ENCODE results near the gene INPP4A. TPM values are rescaled to one million over a fixed set of nuclear protein-coding genes. Genes with fewer than 3 reads are reported as not detected.

Gene INPP4A
- polyA plus RNA-seq, 2 of the 4 experiments (the other 2 are of a cell fraction) = 9.4 to 16.0 TPM

DNA sequence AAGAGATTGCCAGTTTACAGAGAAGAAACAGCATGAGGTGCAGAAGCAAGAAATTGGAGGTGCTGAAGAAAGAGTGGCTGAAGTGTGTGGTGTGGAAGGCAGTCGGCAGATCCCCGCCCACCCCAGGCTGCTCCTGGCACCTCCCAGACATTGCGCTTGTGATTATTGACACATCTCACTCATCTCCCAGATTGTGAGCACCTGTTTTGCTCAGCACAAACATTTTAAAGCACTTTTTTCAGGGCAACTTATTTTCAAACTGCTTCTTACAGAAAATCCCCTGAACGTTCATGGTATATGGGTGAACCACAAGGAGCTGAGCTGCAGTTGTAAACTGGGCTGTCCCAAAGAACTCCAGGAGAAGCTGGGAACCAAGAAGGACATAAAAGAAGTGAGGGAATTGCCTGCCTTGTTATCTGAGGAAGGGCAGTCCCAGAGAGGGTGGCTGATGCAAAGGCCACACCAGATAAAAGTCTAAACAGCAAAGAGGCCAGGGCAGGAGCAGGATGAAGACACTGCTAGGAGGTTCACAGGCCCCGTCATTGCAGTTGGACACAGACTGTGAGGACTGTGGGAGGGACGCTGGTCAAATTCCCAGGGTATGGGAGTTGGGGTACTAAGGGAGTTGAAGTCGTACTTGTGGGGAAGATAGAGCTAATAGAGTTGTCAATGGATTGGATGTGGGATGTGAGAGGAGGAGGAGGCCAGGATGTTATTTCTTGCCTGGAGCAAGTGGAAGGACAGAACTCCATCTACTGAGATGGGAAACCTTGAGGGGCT, 65.1 kb downstream of the INPP4A start:
- FAIRE-seq = no peak
- no peak overlapping the region for H3K4me3 ChIP-seq

DNA sequence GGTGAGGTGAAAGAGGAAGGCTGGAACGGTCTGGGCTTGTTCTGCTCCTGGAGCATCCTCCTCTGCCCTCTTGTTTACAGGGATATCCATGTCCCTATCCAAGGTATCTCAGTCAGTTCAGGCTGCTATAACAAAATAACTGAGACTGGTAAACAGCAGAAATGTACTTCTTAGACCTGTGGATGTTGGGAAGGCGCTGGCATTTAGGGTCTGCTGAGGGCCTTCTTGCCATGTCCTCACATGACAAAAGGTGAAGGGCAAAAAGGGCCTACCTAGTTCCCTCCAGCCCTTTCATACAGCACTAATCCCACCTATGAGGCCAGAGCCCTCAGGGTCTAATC, 65.6 kb downstream of the INPP4A start:
- WGBS (ENCODE audit: missing lambda C conversion rate) = 86% methylated on average over 2 of the region's 2 CpGs
- no peak for TF ChIP-seq TP53 (CRISPR knock-in tag; IDR thresholded peaks at IDR 0.05)
- no peak for TF ChIP-seq ESRRA (IDR thresholded peaks at IDR 0.05; ENCODE audit: borderline replicate concordance, low read length)
- no peak for TF ChIP-seq HEYL (CRISPR knock-in tag; IDR thresholded peaks at IDR 0.05)
- TF ChIP-seq, protein P1, sequence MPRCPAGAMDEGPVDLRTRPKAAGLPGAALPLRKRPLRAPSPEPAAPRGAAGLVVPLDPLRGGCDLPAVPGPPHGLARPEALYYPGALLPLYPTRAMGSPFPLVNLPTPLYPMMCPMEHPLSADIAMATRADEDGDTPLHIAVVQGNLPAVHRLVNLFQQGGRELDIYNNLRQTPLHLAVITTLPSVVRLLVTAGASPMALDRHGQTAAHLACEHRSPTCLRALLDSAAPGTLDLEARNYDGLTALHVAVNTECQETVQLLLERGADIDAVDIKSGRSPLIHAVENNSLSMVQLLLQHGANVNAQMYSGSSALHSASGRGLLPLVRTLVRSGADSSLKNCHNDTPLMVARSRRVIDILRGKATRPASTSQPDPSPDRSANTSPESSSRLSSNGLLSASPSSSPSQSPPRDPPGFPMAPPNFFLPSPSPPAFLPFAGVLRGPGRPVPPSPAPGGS (IDR thresholded peaks at IDR 0.05) = no peak
- no peak for TF ChIP-seq ZNF302 (CRISPR knock-in tag; IDR thresholded peaks at IDR 0.05)
- TF ChIP-seq, protein P2, sequence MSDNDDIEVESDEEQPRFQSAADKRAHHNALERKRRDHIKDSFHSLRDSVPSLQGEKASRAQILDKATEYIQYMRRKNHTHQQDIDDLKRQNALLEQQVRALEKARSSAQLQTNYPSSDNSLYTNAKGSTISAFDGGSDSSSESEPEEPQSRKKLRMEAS (IDR thresholded peaks at IDR 0.05) = no peak
- Histone ChIP-seq H3K9me3 (no peaks in the 10 kb centered on the region), H3K4me3 (no peak overlapping the region), H3K4me1 (peaks cover 14% of the 10 kb centered on the region), H3K27ac (no peak overlapping the region), H3K4me2 (no peak overlapping the region)
- ATAC-seq (no peak), FAIRE-seq (no peak), DNase-seq (ENCODE audit: low read depth in 1 of 2, low spot score in 1 of 2) (no peak)
- POLR2A ChIA-PET = no interaction called here
- CTCF ChIA-PET = interaction anchor here (1.1 kb wide), 1 partner anchor 23 kb away, joined by 3 read pairs; no protein-coding TSS in a partner anchor

More for the DNA sequence above, 65.1 kb downstream of the INPP4A start:
- Histone ChIP-seq H3K4me2 (no peak overlapping the region), H3K27ac (no peak overlapping the region), H3K9me3 (no peaks in the 10 kb centered on the region), H3K4me1 (peaks cover 8% of the 10 kb centered on the region)
- 92% methylated on average over 7 of the region's 7 CpGs for WGBS (ENCODE audit: missing lambda C conversion rate)
- ChIA-PET POLR2A (no interaction called here), CTCF (interaction anchor here (0.6 to 1.4 kb wide), 3 partner anchors 14 to 22 kb away, joined by 3 to 4 read pairs (median 3); no protein-coding TSS in a partner anchor)
- DNase-seq (ENCODE audit: low read depth in 1 of 2, low spot score in 1 of 2) = no peak
- no peak for ATAC-seq
- TF ChIP-seq HEYL (CRISPR knock-in tag; IDR thresholded peaks at IDR 0.05) = no peak
- no peak for TF ChIP-seq ZNF302 (CRISPR knock-in tag; IDR thresholded peaks at IDR 0.05)
- TF ChIP-seq JUNB (IDR thresholded peaks at IDR 0.05) = no peak
- no peak for TF ChIP-seq EHMT2 (IDR thresholded peaks at IDR 0.05; ENCODE audit: low read depth)
- no peak for TF ChIP-seq ZC3H11A (IDR thresholded peaks at IDR 0.05)
- TF ChIP-seq, protein P3, sequence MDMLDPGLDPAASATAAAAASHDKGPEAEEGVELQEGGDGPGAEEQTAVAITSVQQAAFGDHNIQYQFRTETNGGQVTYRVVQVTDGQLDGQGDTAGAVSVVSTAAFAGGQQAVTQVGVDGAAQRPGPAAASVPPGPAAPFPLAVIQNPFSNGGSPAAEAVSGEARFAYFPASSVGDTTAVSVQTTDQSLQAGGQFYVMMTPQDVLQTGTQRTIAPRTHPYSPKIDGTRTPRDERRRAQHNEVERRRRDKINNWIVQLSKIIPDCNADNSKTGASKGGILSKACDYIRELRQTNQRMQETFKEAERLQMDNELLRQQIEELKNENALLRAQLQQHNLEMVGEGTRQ (IDR thresholded peaks at IDR 0.05) = no peak
- TF ChIP-seq HDAC2 (IDR thresholded peaks at IDR 0.05) = no peak
- TF ChIP-seq NPAS2 (CRISPR knock-in tag; IDR thresholded peaks at IDR 0.05; ENCODE audit: borderline replicate concordance) = no peak
- no peak for TF ChIP-seq HOXB5 (CRISPR knock-in tag; IDR thresholded peaks at IDR 0.05)
- no peak for TF ChIP-seq MYC (IDR thresholded peaks at IDR 0.05; ENCODE audit: borderline replicate concordance, low read length)
- no peak for TF ChIP-seq EHF (CRISPR knock-in tag; IDR thresholded peaks at IDR 0.05)
- TF ChIP-seq ZFP36 (IDR thresholded peaks at IDR 0.05; ENCODE audit: borderline replicate concordance, partially characterized antibody) = no peak
- no peak for TF ChIP-seq POLR2A (IDR thresholded peaks at IDR 0.05; ENCODE audit: low read length)
- TF ChIP-seq, protein P4, sequence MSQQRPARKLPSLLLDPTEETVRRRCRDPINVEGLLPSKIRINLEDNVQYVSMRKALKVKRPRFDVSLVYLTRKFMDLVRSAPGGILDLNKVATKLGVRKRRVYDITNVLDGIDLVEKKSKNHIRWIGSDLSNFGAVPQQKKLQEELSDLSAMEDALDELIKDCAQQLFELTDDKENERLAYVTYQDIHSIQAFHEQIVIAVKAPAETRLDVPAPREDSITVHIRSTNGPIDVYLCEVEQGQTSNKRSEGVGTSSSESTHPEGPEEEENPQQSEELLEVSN (IDR thresholded peaks at IDR 0.05; ENCODE audit: borderline replicate concordance, low read depth) = no peak

DNA sequence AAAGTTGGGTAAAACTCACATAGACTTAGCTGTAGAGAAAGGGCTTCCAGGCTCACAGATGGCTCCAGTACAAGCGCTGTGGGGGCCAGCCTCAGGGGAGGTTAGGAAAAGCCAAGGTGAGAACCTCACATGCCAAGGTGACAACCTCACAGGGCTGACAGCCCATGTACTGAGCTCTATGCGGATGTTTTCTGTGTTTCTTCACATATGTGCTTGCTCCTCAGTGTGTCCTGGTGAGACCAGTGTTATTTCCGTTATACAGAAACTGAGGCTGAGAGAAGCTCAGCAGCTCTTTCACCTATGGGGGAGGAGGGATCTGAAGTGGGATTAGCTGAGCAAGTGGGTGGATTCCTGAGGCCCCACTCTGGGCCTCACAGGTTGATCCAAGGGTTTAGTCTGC, 67.3 kb downstream of the INPP4A start:
- WGBS (ENCODE audit: missing lambda C conversion rate) = 98% methylated on average over 3 of the region's 3 CpGs
- ATAC-seq = no peak
- TF ChIP-seq, protein P3 (IDR thresholded peaks at IDR 0.05) = no peak
- TF ChIP-seq HDAC2 (IDR thresholded peaks at IDR 0.05) (no peak), EHF (CRISPR knock-in tag; IDR thresholded peaks at IDR 0.05) (no peak), POLR2AphosphoS2 (conservative IDR thresholded peaks at IDR 0.05; ENCODE audit: low read length) (no peak), GATA3 (IDR thresholded peaks at IDR 0.05; ENCODE audit: borderline replicate concordance) (no peak)
- no peak overlapping the region for H3K4me2 ChIP-seq
- DNase-seq (ENCODE audit: low read depth in 1 of 2, low spot score in 1 of 2) = no peak
- H3K9me3 ChIP-seq = no peaks in the 10 kb centered on the region
- ChIA-PET POLR2A (no interaction called here), CTCF (no interaction called here)
- peaks cover 18% of the 10 kb centered on the region for H3K4me1 ChIP-seq
- no peak overlapping the region for H3K4me3 ChIP-seq
- FAIRE-seq = no peak
- no peak overlapping the region for H3K27ac ChIP-seq
